ENCODE measurements around the gene ZNF582.

The ZNF582 gene

GRCh38 chr19:56393119-56394012, at the start of gene ZNF582:
TSS of gene ZNF582 (minus strand) at chr19:56393534. CDS start at chr19:56391752, 1,782 bp downstream.
- peak; percentile 95 for DNase-seq

DNA sequence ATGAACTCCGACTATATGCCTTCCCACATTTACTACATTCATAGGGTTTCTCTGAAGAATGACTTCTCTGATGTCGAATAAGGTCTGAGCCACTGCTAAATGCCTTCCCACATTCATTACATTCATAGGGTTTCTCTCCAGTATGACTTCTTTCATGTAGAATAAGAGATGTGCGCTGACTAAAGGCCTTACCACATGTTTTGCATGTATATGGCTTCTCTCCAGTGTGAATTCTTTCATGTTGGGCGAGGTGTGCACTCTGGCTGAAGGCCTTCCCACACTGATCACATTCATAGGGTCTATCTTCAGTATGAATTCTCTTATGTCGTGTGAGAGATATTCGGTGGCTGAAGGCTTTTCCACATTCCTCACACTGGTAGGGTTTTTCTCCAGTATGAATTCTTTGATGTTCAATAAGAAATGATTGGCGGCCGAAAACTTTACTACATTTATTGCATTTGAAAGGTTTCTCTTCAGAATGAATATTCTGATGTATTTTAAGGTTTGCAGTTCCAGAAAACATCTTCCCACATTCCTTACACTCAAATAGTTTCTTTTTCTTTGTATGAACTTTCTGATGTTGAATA, 48.0 kb upstream of the ZNF582 start:
- no peak for DNase-seq

GRCh38 chr19:56423985-56424353, 30.6 kb upstream of the ZNF582 start:
- DNase-seq: no peak

GRCh38 chr19:56423276-56423984, 30.1 kb upstream of the ZNF582 start:
- DNase-seq: no peak

- no peak for DNase-seq
Measured at GRCh38 chr19:56405062-56405461, 11.7 kb upstream of the ZNF582 start.

DNA sequence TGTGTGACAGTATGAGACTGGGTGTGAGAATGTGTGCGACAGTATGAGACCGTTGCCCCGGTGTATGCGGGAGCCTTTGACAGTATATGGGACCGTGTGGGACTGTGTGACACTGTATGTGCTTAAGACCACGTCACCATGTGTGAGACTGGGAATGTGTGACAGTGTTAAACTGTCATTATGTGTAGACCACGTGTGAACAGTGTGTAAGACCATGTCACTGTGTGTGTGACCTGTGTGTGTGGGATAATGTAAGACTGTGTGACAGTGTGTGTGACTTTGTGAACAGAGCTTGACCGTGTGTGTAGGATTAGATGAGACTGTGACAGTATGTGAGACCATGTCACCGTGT, 11.3 kb upstream of the ZNF582 start:
- no peak for DNase-seq

GRCh38 chr19:56403764-56404704, 10.7 kb upstream of the ZNF582 start, which contains the start of gene ZNF583:
TSS of gene ZNF583 (plus strand) at chr19:56404332. CDS start at chr19:56407115, 2,783 bp downstream.
- DNase-seq: peak; percentile 83

GRCh38 chr19:56403261-56403660, 9.9 kb upstream of the ZNF582 start:
- no peak for DNase-seq

DNA sequence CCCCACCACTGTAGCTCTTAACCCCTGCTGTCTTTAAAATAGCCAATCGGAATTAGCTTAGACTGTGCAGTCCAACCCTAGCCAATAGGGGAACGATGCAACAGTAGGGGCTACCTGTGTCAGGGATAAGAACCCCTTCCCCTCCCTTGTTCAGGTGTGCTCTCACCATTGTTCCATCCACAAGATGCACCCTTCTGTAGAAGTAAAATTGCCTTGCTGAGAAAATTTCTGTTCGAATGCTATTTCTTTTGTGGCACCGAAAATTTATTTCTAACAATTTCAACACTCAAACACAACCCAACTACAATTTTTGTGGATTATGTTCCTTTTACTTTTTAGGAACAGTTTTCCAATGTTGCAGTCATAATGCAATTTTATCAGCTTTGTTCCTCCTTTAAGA, 7.2 kb upstream of the ZNF582 start:
- no peak for DNase-seq

GRCh38 chr19:56398809-56399208, 5.5 kb upstream of the ZNF582 start:
- DNase-seq: no peak

GRCh38 chr19:56383826-56384605, 9.3 kb downstream of the ZNF582 start:
- no peak for DNase-seq

- DNase-seq: no peak
Measured at GRCh38 chr19:56377105-56377924, 16.0 kb downstream of the ZNF582 start.

DNA sequence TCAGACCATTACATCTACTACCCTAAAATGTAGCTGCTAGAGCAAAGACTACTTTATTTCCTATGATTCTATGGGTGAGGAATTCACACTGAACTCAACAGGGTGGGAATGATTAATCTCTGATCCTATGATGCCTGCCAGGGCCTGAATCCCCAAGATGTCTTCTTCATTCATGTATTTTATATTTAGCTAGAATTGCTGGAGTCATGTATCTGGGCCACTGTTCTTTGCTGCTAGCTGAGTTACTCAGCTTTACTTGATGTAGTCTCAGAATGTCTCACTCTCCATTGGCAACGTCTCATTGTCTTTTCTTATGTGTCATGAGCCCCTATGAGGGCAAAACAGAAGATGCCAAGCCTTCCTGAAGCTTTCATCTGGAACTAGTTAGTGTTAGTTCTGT, 21.1 kb downstream of the ZNF582 start:
- no peak for DNase-seq

DNA sequence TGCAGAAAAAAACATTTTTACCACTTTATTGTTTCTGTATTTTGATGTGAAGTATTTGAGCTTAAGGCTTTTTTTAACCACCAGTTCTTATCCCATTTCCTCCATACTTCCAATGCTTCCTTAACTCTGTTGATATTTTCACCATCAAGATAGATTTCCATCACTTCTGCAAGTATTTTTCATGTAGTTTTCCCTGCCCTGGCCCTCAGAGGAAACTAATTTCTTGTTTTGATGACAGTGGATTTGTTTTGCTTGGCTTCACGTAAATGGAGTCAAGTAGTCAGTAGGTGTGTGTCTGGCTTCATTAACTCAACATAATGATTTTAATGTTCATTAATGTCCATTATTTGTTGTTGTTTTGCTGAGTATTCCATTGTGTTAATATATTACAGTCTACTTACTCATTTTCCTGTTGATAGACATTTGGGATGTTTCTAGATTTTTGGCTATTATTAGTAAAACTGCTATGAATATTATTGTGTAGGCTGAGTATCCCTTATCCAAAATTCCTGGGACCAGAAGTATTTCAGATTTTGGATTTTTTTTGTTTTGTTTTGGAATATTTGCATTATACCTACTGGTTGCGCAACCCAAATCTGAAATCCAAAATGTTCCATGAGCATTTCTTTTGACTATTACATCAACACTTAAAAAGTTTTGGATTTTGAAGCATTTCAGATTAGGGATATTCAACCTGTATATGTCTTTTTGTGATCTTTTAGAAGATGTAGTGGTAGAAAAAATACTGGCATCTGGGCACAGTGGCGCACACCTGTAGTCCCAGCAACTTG, 23.3 kb downstream of the ZNF582 start:
- DNase-seq: no peak

- DNase-seq: peak; percentile 97
Measured at GRCh38 chr19:56367829-56368711, 25.3 kb downstream of the ZNF582 start.

DNA sequence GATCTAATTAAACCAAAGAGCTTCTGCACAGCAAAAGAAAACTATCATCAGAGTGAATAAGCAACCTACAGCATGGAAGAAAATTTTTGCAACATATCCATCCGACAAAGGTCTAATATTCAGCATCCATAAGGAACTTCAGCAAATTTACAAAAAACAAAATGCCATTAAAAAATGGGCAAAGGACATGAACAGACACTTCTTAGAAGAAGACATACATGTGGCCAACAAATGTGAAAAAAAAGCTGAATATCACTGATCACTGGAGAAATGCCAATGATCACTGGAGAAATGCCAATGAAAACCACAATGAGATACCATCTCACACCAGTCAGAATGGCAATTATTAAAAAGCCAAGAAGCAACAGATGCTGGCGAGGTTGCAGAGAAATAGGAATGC, 32.5 kb downstream of the ZNF582 start:
- DNase-seq: no peak

DNA sequence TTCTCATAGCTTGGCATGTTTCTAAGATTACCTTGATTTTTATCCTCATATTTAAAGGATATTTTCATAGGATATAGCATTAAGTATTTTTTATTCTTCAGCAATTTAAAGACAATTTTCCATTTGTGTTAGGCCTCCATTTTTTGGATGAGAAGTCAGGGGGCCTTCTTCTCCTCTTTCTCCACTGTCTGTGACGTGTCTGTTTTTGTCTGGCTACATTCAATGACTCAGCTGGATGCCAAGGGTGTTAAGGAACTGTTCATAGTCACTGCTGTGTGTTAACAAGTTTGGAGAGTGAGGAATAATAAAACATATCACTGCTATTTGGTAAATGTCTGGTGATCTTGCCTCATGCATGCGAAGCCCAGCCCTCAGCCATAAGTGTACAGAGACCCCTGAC, 36.4 kb downstream of the ZNF582 start:
- no peak for DNase-seq

GRCh38 chr19:56355517-56355916, 37.8 kb downstream of the ZNF582 start:
- DNase-seq: no peak

GRCh38 chr19:56351208-56351607, 42.1 kb downstream of the ZNF582 start:
- no peak for DNase-seq
